ENCODE data around the gene SOHLH1. TPM values are rescaled to one million over a fixed set of nuclear protein-coding genes. Genes with fewer than 3 reads are reported as not detected.

SOHLH1 gene
- total and polyA plus RNA-seq, 2 of the 4 experiments (the other 2 are of a cell fraction), result not detected

- no peak overlapping the region for H2AK9ac ChIP-seq (replicated peaks; ENCODE audit: low read depth, low read length, poor library complexity)
- no peaks in the 10 kb centered on the region for H3K4me1 ChIP-seq (ENCODE audit: control insufficient read depth, insufficient read depth, low read length)
- no peak overlapping the region for H3K4me2 ChIP-seq (ENCODE audit: low read depth, low read length)
- ChIA-PET POLR2A (ENCODE audit: unreplicated experiment) (no interaction called here), CTCF (no interaction called here)
- no peak overlapping the region for H3K9ac ChIP-seq (ENCODE audit: low read depth, low read length)
- no peak overlapping the region for H3K14ac ChIP-seq (replicated peaks; ENCODE audit: low read depth, low read length)
- no peak overlapping the region for H3K4me3 ChIP-seq (ENCODE audit: insufficient read depth, low read depth, low read length)
- H3K27ac ChIP-seq (ENCODE audit: insufficient read depth, low read length), result no peak overlapping the region
- no peak overlapping the region for H4K8ac ChIP-seq (ENCODE audit: low read depth in 2 of 2, low read length in 2 of 2)
- peaks cover 10% of the 10 kb centered on the region for H3K9me3 ChIP-seq (ENCODE audit: control insufficient read depth, insufficient read depth, low read length)
- H3K18ac ChIP-seq (ENCODE audit: low read depth, low read length), result no peak overlapping the region
- H4K20me1 ChIP-seq (ENCODE audit: insufficient read depth, low read length), result no peaks in the 10 kb centered on the region
- no peak overlapping the region for H2BK5ac ChIP-seq (ENCODE audit: low read depth, low read length, poor library complexity, severe bottlenecking)
- in situ Hi-C loops (cut with MboI; ENCODE audit: low sequenced_read_pairs) (no loop called here), intact Hi-C loops (cut with micrococcal nuclease) (no loop called here), dilution Hi-C loops (cut with HindIII; ENCODE audit: low sequenced_read_pairs, unreplicated experiment) (no loop called here)
- no peaks in the 10 kb centered on the region for H3K9me1 ChIP-seq (ENCODE audit: insufficient read depth, low read length)
- no peak overlapping the region for H2BK120ac ChIP-seq (ENCODE audit: low read depth, low read length)
- H2BK15ac ChIP-seq (ENCODE audit: low read depth, low read length), result no peak overlapping the region
- no peak overlapping the region for H4K5ac ChIP-seq (ENCODE audit: low read depth, low read length)
- TF ChIP-seq, protein P1, sequence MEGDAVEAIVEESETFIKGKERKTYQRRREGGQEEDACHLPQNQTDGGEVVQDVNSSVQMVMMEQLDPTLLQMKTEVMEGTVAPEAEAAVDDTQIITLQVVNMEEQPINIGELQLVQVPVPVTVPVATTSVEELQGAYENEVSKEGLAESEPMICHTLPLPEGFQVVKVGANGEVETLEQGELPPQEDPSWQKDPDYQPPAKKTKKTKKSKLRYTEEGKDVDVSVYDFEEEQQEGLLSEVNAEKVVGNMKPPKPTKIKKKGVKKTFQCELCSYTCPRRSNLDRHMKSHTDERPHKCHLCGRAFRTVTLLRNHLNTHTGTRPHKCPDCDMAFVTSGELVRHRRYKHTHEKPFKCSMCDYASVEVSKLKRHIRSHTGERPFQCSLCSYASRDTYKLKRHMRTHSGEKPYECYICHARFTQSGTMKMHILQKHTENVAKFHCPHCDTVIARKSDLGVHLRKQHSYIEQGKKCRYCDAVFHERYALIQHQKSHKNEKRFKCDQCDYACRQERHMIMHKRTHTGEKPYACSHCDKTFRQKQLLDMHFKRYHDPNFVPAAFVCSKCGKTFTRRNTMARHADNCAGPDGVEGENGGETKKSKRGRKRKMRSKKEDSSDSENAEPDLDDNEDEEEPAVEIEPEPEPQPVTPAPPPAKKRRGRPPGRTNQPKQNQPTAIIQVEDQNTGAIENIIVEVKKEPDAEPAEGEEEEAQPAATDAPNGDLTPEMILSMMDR (conservative IDR thresholded peaks at IDR 0.05; ENCODE audit: low read depth, low read length), result no peak
- TF ChIP-seq MAZ (IDR thresholded peaks at IDR 0.05; ENCODE audit: borderline replicate concordance, low read depth, low read length), result no peak
- no peak for TF ChIP-seq RCOR1 (IDR thresholded peaks at IDR 0.05; ENCODE audit: insufficient replicate concordance, low read length)
- no peak for TF ChIP-seq CEBPB (IDR thresholded peaks at IDR 0.05; ENCODE audit: low read depth, low read length)
- no peak for TF ChIP-seq FOS (IDR thresholded peaks at IDR 0.05; ENCODE audit: low read depth, low read length)
- TF ChIP-seq, protein P2, sequence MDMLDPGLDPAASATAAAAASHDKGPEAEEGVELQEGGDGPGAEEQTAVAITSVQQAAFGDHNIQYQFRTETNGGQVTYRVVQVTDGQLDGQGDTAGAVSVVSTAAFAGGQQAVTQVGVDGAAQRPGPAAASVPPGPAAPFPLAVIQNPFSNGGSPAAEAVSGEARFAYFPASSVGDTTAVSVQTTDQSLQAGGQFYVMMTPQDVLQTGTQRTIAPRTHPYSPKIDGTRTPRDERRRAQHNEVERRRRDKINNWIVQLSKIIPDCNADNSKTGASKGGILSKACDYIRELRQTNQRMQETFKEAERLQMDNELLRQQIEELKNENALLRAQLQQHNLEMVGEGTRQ (IDR thresholded peaks at IDR 0.05; ENCODE audit: low read depth, low read length), result no peak
- no peak for TF ChIP-seq BHLHE40 (IDR thresholded peaks at IDR 0.05; ENCODE audit: low read depth, low read length)
- TF ChIP-seq CHD1 (IDR thresholded peaks at IDR 0.05; ENCODE audit: low read depth, low read length), result no peak
- no peak for TF ChIP-seq POLR2A (IDR thresholded peaks at IDR 0.05; ENCODE audit: low read depth, low read length)
- no peak for TF ChIP-seq SMC3 (IDR thresholded peaks at IDR 0.05; ENCODE audit: low read depth, low read length)
- TF ChIP-seq, protein P3, sequence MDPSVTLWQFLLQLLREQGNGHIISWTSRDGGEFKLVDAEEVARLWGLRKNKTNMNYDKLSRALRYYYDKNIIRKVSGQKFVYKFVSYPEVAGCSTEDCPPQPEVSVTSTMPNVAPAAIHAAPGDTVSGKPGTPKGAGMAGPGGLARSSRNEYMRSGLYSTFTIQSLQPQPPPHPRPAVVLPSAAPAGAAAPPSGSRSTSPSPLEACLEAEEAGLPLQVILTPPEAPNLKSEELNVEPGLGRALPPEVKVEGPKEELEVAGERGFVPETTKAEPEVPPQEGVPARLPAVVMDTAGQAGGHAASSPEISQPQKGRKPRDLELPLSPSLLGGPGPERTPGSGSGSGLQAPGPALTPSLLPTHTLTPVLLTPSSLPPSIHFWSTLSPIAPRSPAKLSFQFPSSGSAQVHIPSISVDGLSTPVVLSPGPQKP (IDR thresholded peaks at IDR 0.05; ENCODE audit: borderline replicate concordance, low read depth, low read length), result no peak
- TF ChIP-seq MXI1 (IDR thresholded peaks at IDR 0.05; ENCODE audit: borderline replicate concordance, low read depth, low read length), result no peak
- no peak for TF ChIP-seq MAFK (IDR thresholded peaks at IDR 0.05; ENCODE audit: low read depth, low read length)
- no peak for TF ChIP-seq NFE2L2 (IDR thresholded peaks at IDR 0.05; ENCODE audit: low read depth, low read length)
- TF ChIP-seq RFX5 (IDR thresholded peaks at IDR 0.05; ENCODE audit: low read depth, low read length), result no peak
- H3K23ac ChIP-seq (ENCODE audit: low read depth, low read length), result no peak overlapping the region
- DNase-seq (no peak), ATAC-seq (ENCODE audit: low read depth) (no peak)
- BruUV-seq (replicated peaks), result no TSS peak
- no peak overlapping the region for H4K91ac ChIP-seq (ENCODE audit: insufficient read depth, low read depth, low read length)
- H2BK20ac ChIP-seq (ENCODE audit: low read depth, low read length), result no peak overlapping the region
- no peaks in the 10 kb centered on the region for H3K79me1 ChIP-seq (ENCODE audit: low read depth in 1 of 2, low read length in 2 of 2)
- H3K36me3 ChIP-seq (ENCODE audit: control insufficient read depth, insufficient read depth, low read length), result no peaks in the 10 kb centered on the region
- 47% methylated on average over 2 of the region's 8 CpGs; no CpG with 5 or more reads in 1 of the 2 experiments for WGBS, 2 experiments (ENCODE audit: extremely low coverage in 2 of 2, insufficient read length in 1 of 2)
- H3K27me3 ChIP-seq (ENCODE audit: control insufficient read depth, insufficient read depth, low read length), result no peaks in the 10 kb centered on the region
- H2AK5ac ChIP-seq (ENCODE audit: low read depth, low read length), result no peak overlapping the region
- no peak overlapping the region for H2AFZ ChIP-seq (replicated peaks; ENCODE audit: low read length, poor library complexity)
- H3K4ac ChIP-seq (ENCODE audit: low read depth, low read length), result no peak overlapping the region
- H3K56ac ChIP-seq (ENCODE audit: extremely low read depth, insufficient read depth, low read length), result no peak overlapping the region
These were observed 44.0 kb downstream of the SOHLH1 start for GRCh38 chr9:135655317-135655716.
